MM.1S (cell line): ENCODE results near the gene FNDC8.

ENCODE experiments used
- EZH2phosphoT487 ChIP-seq: fragments of 300-600 bp; sonication (generic); IDR thresholded peaks from 2 replicates; pipeline ENCODE4 v1.6.1; 2018; ENCODE audit warnings: antibody characterized with exemption, low read length
- TF ChIP-seq, protein P1 (sequence below): fragments of 300-600 bp; sonication (generic); IDR thresholded peaks from 2 replicates; pipeline ENCODE4 v1.5.1; 2016; ENCODE audit warnings: antibody characterized with exemption, low read length, mixed read lengths

DNA sequence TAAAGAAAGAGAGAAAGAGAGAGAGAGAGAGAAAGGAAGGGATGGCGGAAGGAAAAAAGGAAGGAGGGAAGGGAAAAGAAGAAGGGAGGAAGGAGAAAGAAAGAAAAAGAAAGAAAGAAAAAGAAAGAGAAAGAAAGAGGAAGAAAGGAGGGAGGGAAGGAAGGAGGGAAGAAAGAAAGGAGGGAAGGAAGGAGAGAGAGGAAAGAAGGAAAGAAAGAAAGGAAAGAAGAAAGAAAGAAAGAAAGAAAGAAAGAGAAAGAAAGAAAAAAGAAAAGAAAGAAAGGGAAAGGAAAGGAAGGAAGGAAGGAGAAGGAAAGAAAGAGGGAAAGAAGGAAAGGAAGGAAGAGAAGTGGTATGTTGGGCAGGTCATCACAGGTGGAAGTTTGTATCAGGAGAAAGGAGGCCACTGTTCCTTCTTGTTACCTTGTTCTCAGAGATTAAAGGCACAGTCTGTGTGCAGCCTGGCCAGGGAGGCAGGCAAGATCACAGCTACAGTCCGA is 53.5 kb downstream of the FNDC8 start:
- TF ChIP-seq EZH2phosphoT487: no peak
- TF ChIP-seq, protein P1, sequence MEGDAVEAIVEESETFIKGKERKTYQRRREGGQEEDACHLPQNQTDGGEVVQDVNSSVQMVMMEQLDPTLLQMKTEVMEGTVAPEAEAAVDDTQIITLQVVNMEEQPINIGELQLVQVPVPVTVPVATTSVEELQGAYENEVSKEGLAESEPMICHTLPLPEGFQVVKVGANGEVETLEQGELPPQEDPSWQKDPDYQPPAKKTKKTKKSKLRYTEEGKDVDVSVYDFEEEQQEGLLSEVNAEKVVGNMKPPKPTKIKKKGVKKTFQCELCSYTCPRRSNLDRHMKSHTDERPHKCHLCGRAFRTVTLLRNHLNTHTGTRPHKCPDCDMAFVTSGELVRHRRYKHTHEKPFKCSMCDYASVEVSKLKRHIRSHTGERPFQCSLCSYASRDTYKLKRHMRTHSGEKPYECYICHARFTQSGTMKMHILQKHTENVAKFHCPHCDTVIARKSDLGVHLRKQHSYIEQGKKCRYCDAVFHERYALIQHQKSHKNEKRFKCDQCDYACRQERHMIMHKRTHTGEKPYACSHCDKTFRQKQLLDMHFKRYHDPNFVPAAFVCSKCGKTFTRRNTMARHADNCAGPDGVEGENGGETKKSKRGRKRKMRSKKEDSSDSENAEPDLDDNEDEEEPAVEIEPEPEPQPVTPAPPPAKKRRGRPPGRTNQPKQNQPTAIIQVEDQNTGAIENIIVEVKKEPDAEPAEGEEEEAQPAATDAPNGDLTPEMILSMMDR: no peak
